ENCODE results near the gene C11orf24. TPM values are rescaled to one million over a fixed set of nuclear protein-coding genes. Genes with fewer than 3 reads are reported as not detected.

C11orf24 gene
- total and polyA plus RNA-seq, 9 donors, result 14.7 to 47.3 (median 31.8) TPM

DNA sequence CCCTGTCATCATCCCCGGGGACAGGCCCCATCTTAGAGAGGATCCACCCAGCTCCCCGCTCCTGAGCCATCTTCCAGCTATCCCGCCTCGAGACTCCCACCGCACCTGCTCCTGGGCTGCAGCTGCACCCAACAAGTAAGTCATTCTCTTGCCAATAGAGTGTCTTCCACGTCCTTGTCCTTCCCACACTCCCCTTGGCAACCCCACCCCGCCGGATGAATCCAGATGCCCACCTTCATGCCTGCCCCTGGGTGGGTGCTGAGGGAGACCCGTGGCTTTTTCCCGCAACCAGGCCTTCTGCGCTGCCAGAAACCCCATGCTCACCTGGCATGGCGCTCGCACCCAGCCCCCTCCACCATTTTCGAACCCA lies 11.1 kb upstream of the C11orf24 start:
- Histone ChIP-seq H3K27ac (no peak overlapping the region), H3K27me3 (no peaks in the 10 kb centered on the region), H3K4me3 (no peak overlapping the region), H3K36me3 (no peaks in the 10 kb centered on the region), H3K4me1 (ENCODE audit: insufficient read depth) (no peaks in the 10 kb centered on the region), H3K9me3 (no peaks in the 10 kb centered on the region)
- TF ChIP-seq POLR2A (IDR thresholded peaks at IDR 0.05) (no peak), EP300 (IDR thresholded peaks at IDR 0.05) (no peak)
- TF ChIP-seq, protein P1, sequence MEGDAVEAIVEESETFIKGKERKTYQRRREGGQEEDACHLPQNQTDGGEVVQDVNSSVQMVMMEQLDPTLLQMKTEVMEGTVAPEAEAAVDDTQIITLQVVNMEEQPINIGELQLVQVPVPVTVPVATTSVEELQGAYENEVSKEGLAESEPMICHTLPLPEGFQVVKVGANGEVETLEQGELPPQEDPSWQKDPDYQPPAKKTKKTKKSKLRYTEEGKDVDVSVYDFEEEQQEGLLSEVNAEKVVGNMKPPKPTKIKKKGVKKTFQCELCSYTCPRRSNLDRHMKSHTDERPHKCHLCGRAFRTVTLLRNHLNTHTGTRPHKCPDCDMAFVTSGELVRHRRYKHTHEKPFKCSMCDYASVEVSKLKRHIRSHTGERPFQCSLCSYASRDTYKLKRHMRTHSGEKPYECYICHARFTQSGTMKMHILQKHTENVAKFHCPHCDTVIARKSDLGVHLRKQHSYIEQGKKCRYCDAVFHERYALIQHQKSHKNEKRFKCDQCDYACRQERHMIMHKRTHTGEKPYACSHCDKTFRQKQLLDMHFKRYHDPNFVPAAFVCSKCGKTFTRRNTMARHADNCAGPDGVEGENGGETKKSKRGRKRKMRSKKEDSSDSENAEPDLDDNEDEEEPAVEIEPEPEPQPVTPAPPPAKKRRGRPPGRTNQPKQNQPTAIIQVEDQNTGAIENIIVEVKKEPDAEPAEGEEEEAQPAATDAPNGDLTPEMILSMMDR (IDR thresholded peaks at IDR 0.05), result no peak
- intact Hi-C loops (cut with DNase I), result no loop called here
- no peak for DNase-seq
- 90 to 91% (median 90%) methylated on average over 14 of the region's 14 CpGs for WGBS, 3 donors

GRCh38 chr11:68282141-68282860 lies 10.5 kb upstream of the C11orf24 start:
- Histone ChIP-seq H3K4me1 (ENCODE audit: insufficient read depth) (no peaks in the 10 kb centered on the region), H3K27ac (no peak overlapping the region), H3K4me3 (no peak overlapping the region), H3K36me3 (no peaks in the 10 kb centered on the region), H3K27me3 (no peaks in the 10 kb centered on the region), H3K9me3 (no peaks in the 10 kb centered on the region)
- no peak for DNase-seq
- WGBS, 3 donors, result 70 to 75% (median 72%) methylated on average over 15 of the region's 15 CpGs
- no peak for TF ChIP-seq POLR2A (IDR thresholded peaks at IDR 0.05)
- no peak for TF ChIP-seq EP300 (IDR thresholded peaks at IDR 0.05)
- TF ChIP-seq, protein P1 (IDR thresholded peaks at IDR 0.05), result no peak
- intact Hi-C loops (cut with DNase I), result no loop called here

DNA sequence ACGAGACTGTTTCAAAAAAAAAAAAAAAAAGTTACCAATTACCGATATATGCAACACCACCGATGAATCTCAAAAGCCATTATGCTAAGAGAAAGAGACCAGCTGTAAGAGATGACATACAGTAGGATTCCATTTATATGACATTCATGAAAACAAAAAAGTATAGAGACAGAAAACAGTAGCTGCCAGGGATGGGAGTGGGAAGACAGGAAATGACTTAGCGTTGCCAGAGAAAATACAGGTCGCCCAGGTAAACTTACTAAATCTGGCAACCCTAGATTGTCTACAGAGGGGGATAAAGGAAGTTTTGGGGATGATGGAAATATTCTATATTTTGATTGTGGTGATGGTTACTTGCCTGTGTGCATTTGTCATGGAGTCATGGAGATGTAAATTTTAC lies 7.9 kb upstream of the C11orf24 start:
- Histone ChIP-seq H3K9me3 (no peaks in the 10 kb centered on the region), H3K27me3 (no peaks in the 10 kb centered on the region), H3K4me3 (no peak overlapping the region), H3K36me3 (no peaks in the 10 kb centered on the region), H3K27ac (no peak overlapping the region), H3K4me1 (ENCODE audit: insufficient read depth) (no peaks in the 10 kb centered on the region)
- intact Hi-C loops (cut with DNase I), result no loop called here
- WGBS, 3 donors, result 77 to 82% (median 78%) methylated on average over 5 of the region's 5 CpGs
- DNase-seq, result no peak
- TF ChIP-seq POLR2A (IDR thresholded peaks at IDR 0.05), result no peak
- TF ChIP-seq EP300 (IDR thresholded peaks at IDR 0.05), result no peak
- TF ChIP-seq, protein P1 (IDR thresholded peaks at IDR 0.05), result no peak

DNA sequence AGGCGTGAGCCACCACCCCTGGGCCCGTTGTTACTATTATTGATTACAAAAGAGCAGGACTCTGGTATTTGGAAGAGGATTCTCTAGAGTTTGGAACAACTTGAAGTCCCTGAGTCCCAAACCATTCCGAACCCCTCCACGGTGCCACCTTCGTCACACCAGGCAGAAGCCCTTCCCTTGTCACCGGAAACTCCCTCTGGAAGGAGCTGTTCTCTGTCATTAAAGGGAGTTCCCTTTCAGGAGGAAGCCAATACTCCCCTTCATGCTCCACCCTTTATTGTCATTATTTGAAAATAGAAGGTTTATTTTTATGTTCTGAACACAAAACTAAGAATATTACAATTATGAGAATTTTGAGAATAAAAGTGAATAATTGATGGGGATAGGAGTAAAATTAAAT lies 5.1 kb upstream of the C11orf24 start:
- Histone ChIP-seq H3K36me3 (no peaks in the 10 kb centered on the region), H3K4me1 (ENCODE audit: insufficient read depth) (no peaks in the 10 kb centered on the region), H3K9me3 (no peaks in the 10 kb centered on the region), H3K27me3 (no peaks in the 10 kb centered on the region), H3K27ac (no peak overlapping the region), H3K4me3 (no peak overlapping the region)
- no peak for DNase-seq
- 84 to 89% (median 84%) methylated on average over 6 of the region's 6 CpGs for WGBS, 3 donors
- intact Hi-C loops (cut with DNase I), result no loop called here
- TF ChIP-seq POLR2A (IDR thresholded peaks at IDR 0.05), result no peak
- TF ChIP-seq EP300 (IDR thresholded peaks at IDR 0.05), result no peak
- TF ChIP-seq, protein P1 (IDR thresholded peaks at IDR 0.05), result no peak
